ENCODE measurements around the gene MNS1.
"Not testable (repeated sequence)": the region's sequence is repeated elsewhere in the genome, so short reads cannot be mapped to it uniquely, and the experiment has no call there.

MNS1 gene

DNA sequence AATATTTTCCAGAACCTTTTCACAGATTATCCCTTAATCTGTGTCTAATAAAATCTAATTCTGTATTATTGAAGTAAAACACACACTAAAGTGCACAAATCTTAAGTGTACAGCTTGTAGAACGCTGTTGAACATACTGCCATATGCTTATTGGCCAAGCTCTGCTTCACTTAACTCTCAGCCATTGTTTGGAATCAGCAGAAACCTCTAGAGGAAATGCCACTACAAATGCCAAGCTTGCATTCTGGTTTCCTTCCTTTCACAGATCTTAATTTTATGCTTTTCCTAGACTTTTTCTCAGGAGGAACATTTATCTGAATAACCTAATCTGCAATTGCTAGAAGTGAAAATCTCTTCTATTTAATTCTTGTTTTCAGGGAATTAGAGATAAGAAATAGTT is 10.1 kb downstream of the MNS1 start:
- H3K4me1 ChIP-seq (ENCODE audit: control insufficient read depth, insufficient read depth, low read length, unreplicated experiment): no peaks in the 10 kb centered on the region
- no peaks in the 10 kb centered on the region for H3K79me2 ChIP-seq (ENCODE audit: control insufficient read depth, insufficient read depth, low read length, unreplicated experiment)
- H3K27ac ChIP-seq (ENCODE audit: low read depth, low read length): no peak overlapping the region
- H3K36me3 ChIP-seq (ENCODE audit: insufficient read depth, low read length): no peaks in the 10 kb centered on the region
- no peaks in the 10 kb centered on the region for H3K27me3 ChIP-seq (ENCODE audit: insufficient read depth, low read length)
- H2AFZ ChIP-seq (ENCODE audit: low read length, unreplicated experiment): no peak overlapping the region
- no peak overlapping the region for H3K4me3 ChIP-seq (ENCODE audit: low read depth, low read length)

DNA sequence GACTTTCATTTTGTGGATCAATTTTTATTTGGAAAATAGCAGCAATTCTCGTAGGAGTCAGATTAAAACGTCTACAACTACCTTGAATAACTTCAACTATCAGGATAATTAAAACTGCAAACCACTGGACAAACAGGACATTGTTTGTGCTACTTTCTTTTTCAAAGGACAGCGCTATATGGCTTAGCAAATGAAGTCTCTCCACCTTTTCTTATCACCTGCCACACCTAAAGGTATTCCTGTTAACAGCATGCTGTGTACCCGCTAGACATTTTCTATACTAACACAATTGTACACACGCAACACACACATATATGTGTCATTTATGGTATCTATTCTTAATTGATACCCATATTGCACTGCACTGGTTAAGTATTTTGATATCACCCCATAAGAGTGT is 19.2 kb downstream of the MNS1 start:
- no peak overlapping the region for H2AFZ ChIP-seq (ENCODE audit: low read length, unreplicated experiment)
- H3K27ac ChIP-seq (ENCODE audit: low read depth, low read length): no peak overlapping the region

DNA sequence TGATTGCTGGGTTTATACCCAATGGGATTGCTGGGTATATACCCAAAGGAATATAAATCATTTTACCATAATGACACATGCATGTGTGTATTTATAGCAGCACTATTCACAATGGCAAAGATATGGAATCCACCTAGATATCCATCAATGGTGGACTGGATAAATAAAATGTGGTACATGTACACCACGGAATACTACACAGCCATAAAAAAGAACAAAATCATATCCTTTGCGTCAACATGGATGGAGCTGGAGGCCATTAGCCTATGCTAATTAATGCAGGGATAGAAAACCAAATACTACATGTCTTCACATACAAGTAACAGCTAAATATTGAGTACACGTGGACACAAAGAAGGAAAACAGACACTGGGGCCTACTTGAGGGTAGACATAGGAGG is 22.6 kb downstream of the MNS1 start:
- H3K79me2 ChIP-seq (ENCODE audit: control insufficient read depth, insufficient read depth, low read length, unreplicated experiment): no peaks in the 10 kb centered on the region
- H3K27me3 ChIP-seq (ENCODE audit: insufficient read depth, low read length): no peaks in the 10 kb centered on the region
- no peak overlapping the region for H3K4me3 ChIP-seq (ENCODE audit: low read depth, low read length)
- H2AFZ ChIP-seq (ENCODE audit: low read length, unreplicated experiment): no peak overlapping the region
- peaks cover 12% of the 10 kb centered on the region for H3K36me3 ChIP-seq (ENCODE audit: insufficient read depth, low read length)
- H3K4me1 ChIP-seq (ENCODE audit: control insufficient read depth, insufficient read depth, low read length, unreplicated experiment): no peaks in the 10 kb centered on the region
- H3K27ac ChIP-seq (ENCODE audit: low read depth, low read length): no peak overlapping the region

More for the DNA sequence above, 19.2 kb downstream of the MNS1 start:
- Histone ChIP-seq H3K27me3 (ENCODE audit: insufficient read depth, low read length) (no peaks in the 10 kb centered on the region), H3K4me3 (ENCODE audit: low read depth, low read length) (no peak overlapping the region), H3K79me2 (ENCODE audit: control insufficient read depth, insufficient read depth, low read length, unreplicated experiment) (no peaks in the 10 kb centered on the region), H3K4me1 (ENCODE audit: control insufficient read depth, insufficient read depth, low read length, unreplicated experiment) (no peaks in the 10 kb centered on the region), H3K36me3 (ENCODE audit: insufficient read depth, low read length) (peaks cover 12% of the 10 kb centered on the region)

DNA sequence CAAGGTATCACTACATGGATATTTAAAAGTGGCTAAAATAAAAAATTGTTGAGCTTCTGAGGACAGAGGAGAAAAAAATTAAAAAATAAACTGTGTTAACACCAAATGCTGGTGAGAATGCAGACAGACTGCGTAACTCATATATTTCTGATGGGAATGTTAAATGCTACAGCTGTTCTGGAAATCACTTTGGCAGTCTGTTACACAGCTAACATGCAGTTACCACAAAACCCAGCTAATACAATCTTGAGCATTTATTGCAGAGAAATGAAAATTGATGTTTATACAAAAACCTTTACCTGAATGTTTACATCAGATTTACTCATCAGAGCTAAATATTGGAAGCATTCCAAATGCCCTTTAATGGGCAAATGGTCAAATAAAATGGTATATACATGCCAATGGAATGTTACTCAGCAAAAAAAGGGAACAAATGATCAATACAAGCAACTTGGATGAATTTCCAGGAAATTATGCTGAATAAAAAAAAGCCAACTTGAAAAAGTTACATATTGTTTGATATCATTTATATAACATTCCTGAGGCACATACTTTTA is 24.6 kb downstream of the MNS1 start:
- Histone ChIP-seq H3K27ac (ENCODE audit: low read depth, low read length) (no peak overlapping the region), H3K27me3 (ENCODE audit: insufficient read depth, low read length) (no peaks in the 10 kb centered on the region), H2AFZ (ENCODE audit: low read length, unreplicated experiment) (no peak overlapping the region), H3K36me3 (ENCODE audit: insufficient read depth, low read length) (peaks cover 12% of the 10 kb centered on the region), H3K4me3 (ENCODE audit: low read depth, low read length) (no peak overlapping the region), H3K79me2 (ENCODE audit: control insufficient read depth, insufficient read depth, low read length, unreplicated experiment) (no peaks in the 10 kb centered on the region), H3K4me1 (ENCODE audit: control insufficient read depth, insufficient read depth, low read length, unreplicated experiment) (no peaks in the 10 kb centered on the region)

DNA sequence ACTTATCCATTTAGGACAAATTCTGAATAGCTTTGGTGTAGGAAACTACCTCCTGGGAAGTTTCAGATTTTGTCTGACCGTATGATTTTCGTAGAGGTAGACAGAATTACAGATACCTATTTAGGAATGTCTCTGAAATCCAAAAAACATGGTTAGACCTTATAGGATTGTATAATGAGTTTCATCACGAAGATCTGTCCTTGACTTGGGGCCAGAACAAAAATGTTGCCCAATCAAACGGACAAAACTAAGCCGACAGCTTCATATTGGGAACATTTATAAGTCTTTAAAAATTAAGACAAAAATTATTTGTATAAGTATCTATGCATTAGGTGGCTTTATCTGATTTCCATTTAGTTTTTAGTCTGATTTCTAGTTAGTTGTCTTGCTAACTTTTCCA is 32.6 kb downstream of the MNS1 start:
- Histone ChIP-seq H3K79me2 (ENCODE audit: control insufficient read depth, insufficient read depth, low read length, unreplicated experiment) (no peaks in the 10 kb centered on the region), H3K36me3 (ENCODE audit: insufficient read depth, low read length) (no peaks in the 10 kb centered on the region), H3K27me3 (ENCODE audit: insufficient read depth, low read length) (no peaks in the 10 kb centered on the region), H2AFZ (ENCODE audit: low read length, unreplicated experiment) (no peak overlapping the region), H3K4me1 (ENCODE audit: control insufficient read depth, insufficient read depth, low read length, unreplicated experiment) (no peaks in the 10 kb centered on the region), H3K4me3 (ENCODE audit: low read depth, low read length) (no peak overlapping the region), H3K27ac (ENCODE audit: low read depth, low read length) (no peak overlapping the region)

DNA sequence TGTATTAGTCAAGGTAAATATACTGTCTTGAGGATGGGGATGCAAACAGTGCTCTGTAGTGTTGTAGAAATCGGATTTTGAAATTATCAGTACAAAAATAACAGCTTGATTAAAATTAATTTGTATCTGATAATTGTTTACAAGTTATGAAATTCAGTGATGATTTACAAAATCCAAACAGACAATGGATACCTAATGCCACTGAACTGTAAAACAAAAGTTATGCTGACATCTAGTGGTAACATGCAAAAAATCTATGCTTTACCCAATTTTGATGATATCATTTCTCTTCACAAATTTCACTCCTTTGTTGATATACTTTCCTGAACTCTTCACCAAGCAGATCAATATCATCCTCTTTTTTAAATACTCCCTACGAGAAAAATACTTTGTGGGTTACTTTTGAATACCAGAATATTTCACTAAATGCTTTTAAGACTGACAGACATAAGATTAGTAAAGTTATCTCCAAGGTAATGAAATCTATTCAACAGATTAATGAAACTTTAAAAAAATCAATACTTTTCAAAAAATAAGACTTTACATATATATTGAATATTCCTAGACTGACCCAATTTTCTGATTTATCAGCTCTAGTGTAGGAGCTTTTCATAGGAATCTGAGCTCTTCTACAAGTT is 36.0 kb downstream of the MNS1 start:
- no peak overlapping the region for H2AFZ ChIP-seq (ENCODE audit: low read length, unreplicated experiment)

DNA sequence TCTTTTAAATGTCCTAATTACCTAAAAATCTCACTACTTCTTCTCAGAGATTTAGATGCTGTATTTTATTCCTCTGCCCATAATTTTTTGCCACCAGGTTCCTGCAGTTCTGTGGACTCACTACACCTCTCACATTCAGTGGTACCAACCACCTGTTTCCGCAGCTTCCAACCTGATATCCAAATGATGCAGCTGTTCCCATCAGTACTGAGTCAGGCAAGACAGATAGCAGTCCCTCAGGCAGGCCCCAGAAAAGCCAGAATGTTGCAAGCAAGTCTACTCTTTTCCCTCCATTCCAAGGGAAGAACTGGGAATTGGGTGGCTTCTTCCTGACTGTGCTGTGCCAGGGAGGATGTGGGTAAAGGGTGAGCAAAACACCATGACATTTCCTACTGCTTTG is 39.0 kb downstream of the MNS1 start:
- H3K27ac ChIP-seq (ENCODE audit: low read depth, low read length): no peak overlapping the region
- peaks cover 6% of the 10 kb centered on the region for H3K36me3 ChIP-seq (ENCODE audit: insufficient read depth, low read length)
- no peaks in the 10 kb centered on the region for H3K27me3 ChIP-seq (ENCODE audit: insufficient read depth, low read length)

More for the DNA sequence above, 36.0 kb downstream of the MNS1 start:
- Histone ChIP-seq H3K4me3 (ENCODE audit: low read depth, low read length) (no peak overlapping the region), H3K4me1 (ENCODE audit: control insufficient read depth, insufficient read depth, low read length, unreplicated experiment) (no peaks in the 10 kb centered on the region), H3K36me3 (ENCODE audit: insufficient read depth, low read length) (peaks cover 6% of the 10 kb centered on the region), H3K27ac (ENCODE audit: low read depth, low read length) (no peak overlapping the region), H3K79me2 (ENCODE audit: control insufficient read depth, insufficient read depth, low read length, unreplicated experiment) (no peaks in the 10 kb centered on the region), H3K27me3 (ENCODE audit: insufficient read depth, low read length) (no peaks in the 10 kb centered on the region)

DNA sequence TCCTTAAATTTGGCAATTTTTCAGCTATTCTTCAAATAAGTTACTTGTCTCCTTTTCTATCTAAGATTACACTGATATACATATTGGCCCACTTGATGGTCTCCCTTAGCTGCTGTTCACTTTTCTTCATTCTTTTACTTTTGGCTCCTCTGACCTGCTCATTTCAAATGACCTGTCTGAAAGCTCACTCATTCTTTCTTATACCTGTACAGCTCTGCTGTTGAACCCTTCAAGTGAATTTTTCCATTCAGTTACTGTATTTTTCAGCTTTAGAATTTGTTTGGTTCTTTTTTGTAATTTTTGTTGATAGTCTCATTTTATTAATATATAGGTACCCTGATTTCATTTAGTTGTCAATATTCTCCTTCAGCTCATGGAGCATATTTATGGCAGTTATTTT is 39.7 kb downstream of the MNS1 start:
- Histone ChIP-seq H3K36me3 (ENCODE audit: insufficient read depth, low read length) (peaks cover 6% of the 10 kb centered on the region), H3K27ac (ENCODE audit: low read depth, low read length) (no peak overlapping the region), H3K27me3 (ENCODE audit: insufficient read depth, low read length) (no peaks in the 10 kb centered on the region), H3K4me1 (ENCODE audit: control insufficient read depth, insufficient read depth, low read length, unreplicated experiment) (no peaks in the 10 kb centered on the region), H3K4me3 (ENCODE audit: low read depth, low read length) (no peak overlapping the region), H3K79me2 (ENCODE audit: control insufficient read depth, insufficient read depth, low read length, unreplicated experiment) (no peaks in the 10 kb centered on the region), H2AFZ (ENCODE audit: low read length, unreplicated experiment) (no peak overlapping the region)

More for the DNA sequence above, 39.0 kb downstream of the MNS1 start:
- Histone ChIP-seq H2AFZ (ENCODE audit: low read length, unreplicated experiment) (no peak overlapping the region), H3K4me1 (ENCODE audit: control insufficient read depth, insufficient read depth, low read length, unreplicated experiment) (no peaks in the 10 kb centered on the region), H3K79me2 (ENCODE audit: control insufficient read depth, insufficient read depth, low read length, unreplicated experiment) (no peaks in the 10 kb centered on the region), H3K4me3 (ENCODE audit: low read depth, low read length) (no peak overlapping the region)

DNA sequence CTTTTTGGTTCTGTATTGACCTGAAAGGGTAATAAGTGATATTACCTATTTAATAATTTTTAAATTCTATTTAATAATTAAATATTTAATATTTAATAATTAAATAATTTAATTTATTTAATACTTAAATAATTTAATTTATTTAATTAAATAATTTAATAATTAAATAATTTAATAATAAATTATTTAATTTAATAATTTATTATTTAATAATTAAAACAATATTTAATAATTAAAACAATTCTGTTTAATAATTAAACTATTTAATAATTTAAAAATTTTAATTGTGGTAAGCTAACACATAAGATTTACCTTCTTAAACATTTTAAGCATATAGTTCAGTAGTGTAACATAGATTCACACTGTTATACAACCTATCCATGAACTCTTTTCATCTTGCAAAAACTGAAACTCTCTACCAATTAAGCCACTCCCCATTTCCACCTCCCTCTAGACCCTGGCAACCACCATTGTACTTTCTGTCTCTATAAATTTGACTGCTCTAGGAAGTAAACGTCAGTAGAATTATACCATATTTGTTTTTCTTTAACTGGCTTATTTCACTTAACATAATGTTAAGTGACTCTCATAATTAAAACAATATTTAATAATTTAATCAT is 51.7 kb downstream of the MNS1 start:
- H3K36me3 ChIP-seq (ENCODE audit: insufficient read depth, low read length); H3K4me3 ChIP-seq (ENCODE audit: low read depth, low read length); H3K27me3 ChIP-seq (ENCODE audit: insufficient read depth, low read length); H3K4me1 ChIP-seq (ENCODE audit: control insufficient read depth, insufficient read depth, low read length, unreplicated experiment); H3K27ac ChIP-seq (ENCODE audit: low read depth, low read length); H2AFZ ChIP-seq (ENCODE audit: low read length, unreplicated experiment); H3K79me2 ChIP-seq (ENCODE audit: control insufficient read depth, insufficient read depth, low read length, unreplicated experiment): not testable (repeated sequence)

DNA sequence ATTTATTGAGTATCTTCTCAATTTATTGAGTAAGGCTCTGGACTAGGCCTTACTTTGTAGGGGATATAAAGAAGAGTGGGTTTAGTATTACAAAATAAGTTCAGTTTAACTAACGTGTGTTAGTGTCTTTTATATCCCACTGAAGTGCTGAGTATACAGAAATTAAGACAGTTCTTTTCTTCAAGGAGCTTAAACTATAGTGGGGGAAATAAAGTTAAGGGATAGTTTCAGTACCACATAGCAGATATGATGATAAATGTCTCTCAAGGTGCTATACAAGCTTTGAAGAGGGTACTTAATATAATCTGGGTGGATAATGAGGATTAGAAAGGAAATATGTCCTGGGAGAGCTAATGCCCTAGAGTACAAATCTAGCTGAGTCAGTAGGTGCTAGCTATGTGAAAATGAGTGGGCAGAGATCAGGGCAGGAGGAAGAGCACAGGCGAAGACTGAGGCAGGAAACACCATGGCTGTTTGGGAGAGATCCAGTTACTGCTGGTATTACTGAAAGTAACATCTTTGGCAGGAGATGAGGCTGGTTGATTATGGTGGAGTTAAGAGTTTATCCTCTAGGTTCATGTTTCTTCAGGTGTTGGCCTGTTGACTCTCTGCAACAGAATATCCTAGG is 53.7 kb downstream of the MNS1 start:
- H3K27ac ChIP-seq (ENCODE audit: low read depth, low read length): no peak overlapping the region

DNA sequence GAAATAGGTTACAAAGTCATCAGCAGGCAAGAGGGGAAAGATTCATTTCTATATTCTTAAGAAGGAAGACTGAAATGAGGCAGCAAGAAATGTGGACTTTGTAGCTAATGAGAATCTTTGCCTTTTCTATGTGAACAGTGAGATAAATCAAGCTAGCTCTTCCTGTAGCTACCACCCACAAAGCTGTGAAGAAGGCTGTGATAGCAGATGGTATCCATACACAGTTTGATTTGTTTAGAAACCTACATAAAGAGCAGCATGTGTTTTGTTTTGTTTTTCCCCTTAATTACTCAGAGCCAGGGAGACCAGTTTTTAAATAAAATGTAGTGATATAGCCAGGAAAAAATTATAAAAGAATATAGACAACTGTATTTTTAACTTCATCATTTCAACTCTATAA is 54.2 kb downstream of the MNS1 start:
- H3K4me1 ChIP-seq (ENCODE audit: control insufficient read depth, insufficient read depth, low read length, unreplicated experiment): no peaks in the 10 kb centered on the region
- H3K79me2 ChIP-seq (ENCODE audit: control insufficient read depth, insufficient read depth, low read length, unreplicated experiment): no peaks in the 10 kb centered on the region
- H3K36me3 ChIP-seq (ENCODE audit: insufficient read depth, low read length): no peaks in the 10 kb centered on the region
- no peaks in the 10 kb centered on the region for H3K27me3 ChIP-seq (ENCODE audit: insufficient read depth, low read length)
- no peak overlapping the region for H2AFZ ChIP-seq (ENCODE audit: low read length, unreplicated experiment)
- no peak overlapping the region for H3K4me3 ChIP-seq (ENCODE audit: low read depth, low read length)
- no peak overlapping the region for H3K27ac ChIP-seq (ENCODE audit: low read depth, low read length)

More for the DNA sequence above, 53.7 kb downstream of the MNS1 start:
- H3K36me3 ChIP-seq (ENCODE audit: insufficient read depth, low read length): no peaks in the 10 kb centered on the region
- H3K79me2 ChIP-seq (ENCODE audit: control insufficient read depth, insufficient read depth, low read length, unreplicated experiment): no peaks in the 10 kb centered on the region
- H3K4me3 ChIP-seq (ENCODE audit: low read depth, low read length): no peak overlapping the region
- no peak overlapping the region for H2AFZ ChIP-seq (ENCODE audit: low read length, unreplicated experiment)
- no peaks in the 10 kb centered on the region for H3K27me3 ChIP-seq (ENCODE audit: insufficient read depth, low read length)
- H3K4me1 ChIP-seq (ENCODE audit: control insufficient read depth, insufficient read depth, low read length, unreplicated experiment): no peaks in the 10 kb centered on the region
